ENCODE results near the gene CCL26.

CCL26 gene

GRCh38 chr7:75804705-75805104 is 32.7 kb upstream of the CCL26 start:
- no peak for TF ChIP-seq CTCF (IDR thresholded peaks at IDR 0.05)

- no peak for TF ChIP-seq CTCF (IDR thresholded peaks at IDR 0.05)
These were observed 32.0 kb upstream of the CCL26 start for GRCh38 chr7:75804004-75804403.

GRCh38 chr7:75802552-75802821 is 30.5 kb upstream of the CCL26 start:
- no peak for TF ChIP-seq CTCF (IDR thresholded peaks at IDR 0.05)

- no peak for TF ChIP-seq CTCF (IDR thresholded peaks at IDR 0.05)
These were observed 26.8 kb upstream of the CCL26 start for GRCh38 chr7:75798770-75799169.

- TF ChIP-seq CTCF (IDR thresholded peaks at IDR 0.05): no peak
These were observed 24.4 kb upstream of the CCL26 start for GRCh38 chr7:75796420-75796819.

- no peak for TF ChIP-seq CTCF (IDR thresholded peaks at IDR 0.05)
These were observed 23.8 kb upstream of the CCL26 start for GRCh38 chr7:75795831-75796285.

GRCh38 chr7:75793676-75794075 is 21.7 kb upstream of the CCL26 start:
- TF ChIP-seq CTCF (IDR thresholded peaks at IDR 0.05): no peak

GRCh38 chr7:75789361-75789924 is 17.4 kb upstream of the CCL26 start:
- no peak for TF ChIP-seq CTCF (IDR thresholded peaks at IDR 0.05)
